Mucosa of stomach (tissue), 1 donor: ENCODE results near the gene MTMR1.

Experiments
- H3K27me3 ChIP-seq: one replicate; pipeline ENCODE4 v1.7.0; 2013; ENCODE audit warnings: mild to moderate bottlenecking, low read length; ENCODE audit not compliant: control insufficient read depth, insufficient read depth
- H3K36me3 ChIP-seq: one replicate; pipeline ENCODE4 v1.7.0; 2013; ENCODE audit warnings: low read length; ENCODE audit not compliant: control insufficient read depth, insufficient read depth
- H3K4me1 ChIP-seq: one replicate; pipeline ENCODE4 v1.7.0; 2013; ENCODE audit warnings: mild to moderate bottlenecking, low read length; ENCODE audit not compliant: control insufficient read depth, insufficient read depth
- H3K4me3 ChIP-seq: one replicate; pipeline ENCODE4 v1.7.0; 2013; ENCODE audit warnings: low read length
- H3K9ac ChIP-seq: one replicate; pipeline ENCODE4 v1.7.0; 2013; ENCODE audit warnings: mild to moderate bottlenecking, low read length, moderate library complexity
- H3K9me3 ChIP-seq: one replicate; pipeline ENCODE4 v1.7.0; 2013; ENCODE audit warnings: mild to moderate bottlenecking, low read length, moderate library complexity; ENCODE audit not compliant: control insufficient read depth
- donor health status: Pancreatic carcinoma.

The MTMR1 gene

DNA sequence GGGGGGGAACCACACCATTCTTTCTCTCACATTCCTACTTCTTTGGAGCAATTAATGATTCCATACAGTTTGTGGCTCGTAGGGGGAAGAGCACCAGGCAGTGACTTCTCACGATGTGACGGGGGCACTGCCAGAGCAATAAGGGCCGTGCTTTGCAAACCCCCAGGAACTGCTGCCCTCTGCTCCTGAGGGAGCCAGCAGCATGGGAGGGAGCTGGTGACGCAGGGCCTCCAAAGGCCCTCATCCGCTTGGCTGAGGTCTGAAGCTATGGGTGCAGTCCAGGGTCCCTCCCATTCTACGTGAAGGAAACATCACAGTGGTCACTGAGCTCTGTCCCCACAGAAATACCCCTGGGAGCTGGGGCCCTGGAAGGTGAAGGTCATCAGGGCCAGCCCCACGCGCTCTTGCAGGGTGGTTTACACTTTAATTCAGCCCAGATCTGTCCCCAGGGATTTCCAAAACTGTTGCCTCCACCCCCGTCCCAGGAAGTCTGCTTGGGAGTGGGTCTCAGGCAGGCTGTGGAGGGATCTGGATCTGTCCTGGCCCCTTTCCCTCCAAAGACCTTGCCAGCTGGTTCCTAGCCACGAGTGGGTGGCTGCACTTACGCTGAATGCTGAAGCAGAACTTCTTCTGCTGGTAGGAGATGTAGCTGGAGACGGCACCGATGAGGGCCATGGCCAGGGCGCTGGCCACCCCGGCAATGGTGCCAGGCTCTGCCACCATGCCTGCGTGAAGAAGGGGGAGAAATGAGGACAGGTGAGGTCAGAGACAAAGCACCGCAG is 82.6 kb downstream of the MTMR1 start:
- H3K9me3 ChIP-seq, result no peaks in the 10 kb centered on the region
- no peak overlapping the region for H3K9ac ChIP-seq
- no peaks in the 10 kb centered on the region for H3K27me3 ChIP-seq
- no peaks in the 10 kb centered on the region for H3K4me1 ChIP-seq
- no peak overlapping the region for H3K4me3 ChIP-seq
- no peaks in the 10 kb centered on the region for H3K36me3 ChIP-seq

GRCh38 chrX:150777328-150777992 is 84.3 kb downstream of the MTMR1 start:
- Histone ChIP-seq H3K9me3 (no peaks in the 10 kb centered on the region), H3K36me3 (no peaks in the 10 kb centered on the region), H3K27me3 (no peaks in the 10 kb centered on the region), H3K9ac (no peak overlapping the region), H3K4me3 (no peak overlapping the region), H3K4me1 (no peaks in the 10 kb centered on the region)

DNA sequence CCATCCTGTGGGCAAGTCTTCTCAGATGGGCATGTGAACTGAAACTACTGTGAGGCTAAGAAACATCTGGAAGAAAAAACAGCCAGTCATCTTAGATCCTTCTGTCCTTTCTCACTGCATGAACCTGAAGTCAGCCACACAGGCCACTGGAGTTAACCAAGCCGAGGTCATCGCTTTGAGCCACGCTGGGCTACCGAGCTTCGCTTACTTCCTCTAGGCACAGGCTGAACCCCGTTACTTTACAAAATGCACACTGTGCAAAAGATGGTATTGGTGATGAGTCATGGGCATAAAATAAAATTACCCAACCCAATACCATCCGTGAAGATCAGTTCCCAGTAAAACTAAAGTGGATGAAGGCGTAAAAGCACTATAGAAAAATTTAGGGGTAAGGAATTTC is 86.2 kb downstream of the MTMR1 start:
- H3K4me3 ChIP-seq, result no peak overlapping the region
- no peaks in the 10 kb centered on the region for H3K27me3 ChIP-seq
- H3K9me3 ChIP-seq, result no peaks in the 10 kb centered on the region
- no peaks in the 10 kb centered on the region for H3K36me3 ChIP-seq
- no peaks in the 10 kb centered on the region for H3K4me1 ChIP-seq
- no peak overlapping the region for H3K9ac ChIP-seq

GRCh38 chrX:150781677-150782076 is 88.5 kb downstream of the MTMR1 start:
- no peaks in the 10 kb centered on the region for H3K4me1 ChIP-seq
- H3K27me3 ChIP-seq, result no peaks in the 10 kb centered on the region
- H3K4me3 ChIP-seq, result no peak overlapping the region
- no peaks in the 10 kb centered on the region for H3K9me3 ChIP-seq
- no peaks in the 10 kb centered on the region for H3K36me3 ChIP-seq
- no peak overlapping the region for H3K9ac ChIP-seq

DNA sequence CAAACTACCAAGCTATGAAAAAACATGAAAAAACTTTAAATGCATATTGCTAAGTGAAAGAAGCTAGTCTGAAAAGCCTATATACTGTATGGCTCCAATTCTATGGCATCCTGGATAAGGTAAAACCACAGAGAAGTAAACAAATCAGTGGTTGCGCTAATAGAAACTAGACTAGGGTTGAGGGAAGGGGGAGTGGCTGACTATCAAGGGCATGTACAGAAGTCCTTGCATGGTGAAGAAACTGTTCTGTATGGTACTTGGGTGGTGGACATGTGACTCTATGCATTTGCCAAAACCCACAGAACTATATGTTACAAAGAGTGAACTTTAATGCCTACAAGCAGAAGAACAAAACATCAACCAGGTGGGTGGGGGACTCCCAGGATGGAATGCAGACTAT is 96.8 kb downstream of the MTMR1 start:
- Histone ChIP-seq H3K4me3 (no peak overlapping the region), H3K27me3 (no peaks in the 10 kb centered on the region), H3K4me1 (no peaks in the 10 kb centered on the region), H3K36me3 (no peaks in the 10 kb centered on the region), H3K9ac (no peak overlapping the region), H3K9me3 (no peaks in the 10 kb centered on the region)

- Histone ChIP-seq H3K9me3 (no peaks in the 10 kb centered on the region), H3K4me1 (no peaks in the 10 kb centered on the region), H3K27me3 (no peaks in the 10 kb centered on the region), H3K9ac (no peak overlapping the region), H3K4me3 (no peak overlapping the region), H3K36me3 (no peaks in the 10 kb centered on the region)
These were observed 99.8 kb downstream of the MTMR1 start for GRCh38 chrX:150792949-150793527.

DNA sequence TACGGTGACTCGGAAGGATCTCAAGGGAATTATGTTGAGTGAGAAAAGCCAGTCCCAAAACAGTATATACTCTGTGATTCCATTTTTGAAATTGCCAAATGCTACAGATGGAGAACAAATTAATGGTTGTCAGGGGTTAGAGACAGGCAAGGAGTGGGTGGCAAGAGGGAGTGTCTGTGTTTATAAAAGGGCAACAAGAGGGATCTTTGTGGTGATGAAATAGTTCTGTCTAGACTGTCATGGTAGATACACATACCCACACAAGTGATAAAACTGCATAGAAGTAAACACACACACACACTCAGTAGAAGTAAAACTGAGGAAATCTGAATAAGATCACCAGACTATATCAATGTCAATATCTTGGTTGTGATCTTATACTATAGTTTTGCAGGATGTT is 112.5 kb downstream of the MTMR1 start:
- H3K4me1 ChIP-seq, result no peaks in the 10 kb centered on the region
- no peaks in the 10 kb centered on the region for H3K36me3 ChIP-seq
- H3K4me3 ChIP-seq, result no peak overlapping the region
- H3K9ac ChIP-seq, result no peak overlapping the region
- no peaks in the 10 kb centered on the region for H3K27me3 ChIP-seq
- H3K9me3 ChIP-seq, result no peaks in the 10 kb centered on the region

DNA sequence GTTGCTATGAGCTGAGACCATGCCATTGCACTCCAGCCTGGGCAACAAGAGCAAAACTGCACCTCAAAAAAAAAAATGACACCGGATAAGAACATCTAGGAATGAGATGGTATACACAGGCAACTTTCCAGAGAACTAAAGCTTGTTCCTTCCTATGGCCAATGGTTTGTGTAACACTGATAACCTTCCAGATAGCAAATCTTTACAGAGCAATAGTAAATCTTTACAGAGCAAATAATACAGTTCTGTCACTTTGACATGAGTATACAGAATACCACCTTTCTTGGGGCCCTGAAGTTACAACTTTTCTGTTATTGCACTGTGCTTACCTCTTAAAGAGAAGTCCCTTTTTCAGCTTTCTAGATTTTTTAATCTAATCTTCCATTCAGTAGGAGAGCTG is 113.6 kb downstream of the MTMR1 start:
- no peaks in the 10 kb centered on the region for H3K4me1 ChIP-seq
- no peaks in the 10 kb centered on the region for H3K9me3 ChIP-seq
- no peak overlapping the region for H3K4me3 ChIP-seq
- no peaks in the 10 kb centered on the region for H3K36me3 ChIP-seq
- H3K27me3 ChIP-seq, result no peaks in the 10 kb centered on the region
- no peak overlapping the region for H3K9ac ChIP-seq

DNA sequence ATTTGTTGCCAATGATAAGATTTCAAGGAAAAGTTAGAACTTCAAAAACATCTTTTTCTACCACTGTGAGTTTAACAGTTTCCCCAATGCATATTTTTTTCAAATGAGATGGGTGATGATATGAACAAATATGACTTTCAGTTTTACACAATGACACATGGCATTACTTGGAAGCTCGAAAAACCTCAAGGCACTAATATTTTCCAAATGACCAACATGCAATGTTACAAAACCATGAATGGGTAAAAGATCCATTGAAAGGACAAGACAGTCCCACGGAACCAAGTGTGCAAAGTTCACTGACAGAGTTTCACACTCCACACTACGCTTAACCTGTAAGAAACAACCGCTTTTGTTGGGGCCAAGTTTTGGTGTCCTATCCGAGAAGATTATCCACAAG is 120.7 kb downstream of the MTMR1 start:
- Histone ChIP-seq H3K27me3 (no peaks in the 10 kb centered on the region), H3K4me1 (no peaks in the 10 kb centered on the region), H3K9me3 (no peaks in the 10 kb centered on the region), H3K4me3 (no peak overlapping the region), H3K9ac (no peak overlapping the region), H3K36me3 (no peaks in the 10 kb centered on the region)
